ENCODE results near the gene ATP1B2.
"Not testable (repeated sequence)": the region's sequence is repeated elsewhere in the genome, so short reads cannot be mapped to it uniquely, and the experiment has no call there.

ATP1B2 gene

DNA sequence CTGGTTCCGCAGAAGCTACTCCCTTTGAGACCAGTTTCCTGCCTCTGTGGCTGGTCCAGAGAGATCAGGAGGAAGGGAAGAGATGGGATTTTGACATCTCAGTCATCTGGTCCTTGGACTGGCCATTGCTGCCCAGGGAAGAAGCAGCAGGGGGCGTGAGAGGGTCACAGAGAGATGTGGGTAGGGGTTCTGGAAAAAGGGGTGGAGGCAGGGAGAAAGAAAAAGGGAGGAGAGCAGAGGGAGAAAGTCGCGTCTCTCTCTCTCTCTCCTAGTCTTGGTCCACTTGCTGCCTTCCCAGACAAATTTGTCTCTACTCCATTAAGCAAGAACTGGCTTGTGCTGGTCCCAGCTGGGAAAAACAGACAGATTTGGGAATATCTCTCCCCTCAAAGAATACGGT lies 16.3 kb upstream of the ATP1B2 start:
- DNase-seq (ENCODE audit: low read depth) = no peak

GRCh38 chr17:7636163-7636562 lies 14.6 kb upstream of the ATP1B2 start:
- DNase-seq (ENCODE audit: low read depth) = no peak

DNA sequence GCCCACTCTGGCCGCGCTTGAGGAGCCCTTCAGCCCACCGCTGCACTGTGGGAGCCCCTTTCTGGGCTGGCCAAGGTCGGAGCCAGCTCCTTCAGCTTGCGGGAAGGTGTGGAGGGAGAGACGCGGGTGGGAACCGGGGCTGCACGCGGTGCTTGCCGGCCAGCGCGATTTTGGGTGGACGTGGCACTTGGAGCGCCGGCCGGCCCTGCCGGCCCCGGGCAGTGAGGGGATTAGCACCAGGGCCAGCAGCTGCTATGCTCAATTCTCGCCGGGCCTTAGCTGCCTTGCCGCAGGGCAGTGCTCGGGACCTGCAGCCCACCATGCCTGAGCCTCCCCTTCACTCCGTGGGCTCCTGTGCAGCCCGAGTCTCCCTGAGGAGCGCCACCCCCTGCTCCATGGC lies 9.9 kb upstream of the ATP1B2 start:
- no peak for DNase-seq (ENCODE audit: low read depth)

GRCh38 chr17:7641635-7642034 lies 9.1 kb upstream of the ATP1B2 start:
- DNase-seq (ENCODE audit: low read depth) = not testable (repeated sequence)

DNA sequence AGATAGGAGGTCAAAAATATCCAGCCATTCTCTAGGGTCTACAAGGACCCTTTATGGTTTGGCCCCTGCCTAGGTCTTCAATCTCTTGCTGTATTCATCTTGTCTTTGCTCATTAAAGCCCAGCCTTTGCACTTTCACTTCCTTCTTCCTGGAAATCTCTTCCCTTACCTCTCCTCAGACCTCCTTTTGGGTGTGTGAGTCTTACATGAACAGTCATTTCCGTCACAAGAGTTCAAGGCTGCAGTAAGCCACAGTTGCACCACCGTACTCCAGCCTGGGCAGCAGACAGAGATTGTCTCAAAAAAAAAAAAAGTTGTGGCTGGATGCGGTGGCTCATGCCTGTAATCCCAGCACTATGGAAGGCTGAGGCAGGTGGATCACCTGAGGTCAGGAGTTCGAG lies 6.0 kb upstream of the ATP1B2 start:
- DNase-seq (ENCODE audit: low read depth) = no peak

GRCh38 chr17:7646457-7646856 lies 4.3 kb upstream of the ATP1B2 start:
- no peak for DNase-seq (ENCODE audit: low read depth)

DNA sequence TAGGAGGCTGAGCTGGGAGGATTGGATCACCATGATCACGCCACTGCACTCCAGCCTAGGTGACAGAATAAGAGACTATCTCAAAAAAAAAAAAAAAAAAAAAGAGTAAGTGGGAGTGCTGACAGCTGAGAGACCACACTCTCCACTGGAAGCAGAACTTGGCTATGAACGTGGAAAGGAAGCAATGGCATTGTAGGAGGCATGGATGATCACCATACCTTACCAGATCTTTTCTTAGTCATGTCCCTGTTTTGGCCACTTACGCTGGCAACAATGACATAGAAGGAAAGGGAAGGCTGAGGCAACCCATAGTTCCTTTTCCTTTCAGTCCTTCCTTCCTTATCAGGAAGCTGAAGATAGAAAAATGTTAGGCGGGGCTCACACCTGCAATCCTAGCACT lies 3.7 kb upstream of the ATP1B2 start:
- DNase-seq (ENCODE audit: low read depth) = no peak

DNA sequence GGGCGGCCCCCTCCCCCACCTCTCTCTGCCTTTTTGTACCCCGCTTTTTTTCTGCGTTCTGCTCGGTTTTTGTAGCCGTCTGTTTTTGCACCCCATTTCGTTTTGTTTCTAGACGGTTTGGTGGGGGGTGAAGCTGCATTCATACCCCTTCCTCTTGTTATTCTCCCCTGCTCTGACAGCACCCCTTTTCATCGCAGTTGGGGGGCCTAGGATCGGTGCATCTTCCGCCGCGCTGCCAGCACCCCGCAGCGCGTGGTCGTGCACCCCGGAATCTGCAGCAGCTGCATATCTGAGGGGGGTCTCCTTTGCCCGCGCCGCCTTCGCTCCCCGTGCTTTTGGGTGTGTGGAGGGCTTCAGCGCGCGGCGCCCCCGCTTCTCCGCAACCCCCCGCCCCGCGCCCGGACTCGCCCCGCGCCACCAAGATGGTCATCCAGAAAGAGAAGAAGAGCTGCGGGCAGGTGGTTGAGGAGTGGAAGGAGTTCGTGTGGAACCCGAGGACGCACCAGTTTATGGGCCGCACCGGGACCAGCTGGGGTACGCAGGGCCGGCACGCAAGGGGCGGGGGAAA lies 455 bp downstream of the ATP1B2 start:
- DNase-seq (ENCODE audit: low read depth) = no peak

DNA sequence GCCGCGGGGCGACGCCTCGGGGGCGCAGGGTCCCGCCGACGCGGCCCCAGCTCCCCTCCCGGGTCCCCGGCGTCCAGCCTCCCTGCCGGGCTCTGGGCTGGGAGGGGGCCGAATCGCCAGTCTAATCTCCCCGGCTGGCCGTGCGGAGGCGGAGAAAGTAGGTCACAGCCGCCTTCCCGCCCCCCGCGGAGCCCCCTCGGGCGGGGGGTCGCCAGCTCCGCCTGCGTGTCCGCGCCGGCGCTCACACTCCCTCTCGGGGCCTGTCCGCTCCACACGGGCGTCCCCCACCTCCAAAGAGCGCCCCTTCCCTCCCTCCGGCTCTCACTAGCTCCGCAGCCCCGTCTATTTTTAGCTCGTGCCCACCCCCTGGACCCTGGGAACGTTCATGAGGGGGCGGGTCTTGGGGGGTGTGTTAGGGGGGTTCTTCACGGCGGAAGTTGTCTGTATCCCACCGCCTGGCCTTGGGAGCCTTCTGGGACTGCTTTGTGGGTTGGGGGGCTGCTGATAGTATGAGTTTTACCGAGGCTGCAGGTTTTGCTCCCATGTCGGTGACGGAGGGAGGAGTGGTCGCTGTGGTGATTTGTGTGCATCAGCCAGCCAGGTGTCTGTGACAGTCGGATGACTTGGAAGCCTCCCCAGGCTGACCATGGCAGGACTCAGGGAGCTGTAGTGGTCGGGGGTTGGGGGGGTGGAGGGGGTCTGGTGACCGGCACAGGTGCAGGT lies 1.1 kb downstream of the ATP1B2 start:
- no peak for DNase-seq (ENCODE audit: low read depth)

DNA sequence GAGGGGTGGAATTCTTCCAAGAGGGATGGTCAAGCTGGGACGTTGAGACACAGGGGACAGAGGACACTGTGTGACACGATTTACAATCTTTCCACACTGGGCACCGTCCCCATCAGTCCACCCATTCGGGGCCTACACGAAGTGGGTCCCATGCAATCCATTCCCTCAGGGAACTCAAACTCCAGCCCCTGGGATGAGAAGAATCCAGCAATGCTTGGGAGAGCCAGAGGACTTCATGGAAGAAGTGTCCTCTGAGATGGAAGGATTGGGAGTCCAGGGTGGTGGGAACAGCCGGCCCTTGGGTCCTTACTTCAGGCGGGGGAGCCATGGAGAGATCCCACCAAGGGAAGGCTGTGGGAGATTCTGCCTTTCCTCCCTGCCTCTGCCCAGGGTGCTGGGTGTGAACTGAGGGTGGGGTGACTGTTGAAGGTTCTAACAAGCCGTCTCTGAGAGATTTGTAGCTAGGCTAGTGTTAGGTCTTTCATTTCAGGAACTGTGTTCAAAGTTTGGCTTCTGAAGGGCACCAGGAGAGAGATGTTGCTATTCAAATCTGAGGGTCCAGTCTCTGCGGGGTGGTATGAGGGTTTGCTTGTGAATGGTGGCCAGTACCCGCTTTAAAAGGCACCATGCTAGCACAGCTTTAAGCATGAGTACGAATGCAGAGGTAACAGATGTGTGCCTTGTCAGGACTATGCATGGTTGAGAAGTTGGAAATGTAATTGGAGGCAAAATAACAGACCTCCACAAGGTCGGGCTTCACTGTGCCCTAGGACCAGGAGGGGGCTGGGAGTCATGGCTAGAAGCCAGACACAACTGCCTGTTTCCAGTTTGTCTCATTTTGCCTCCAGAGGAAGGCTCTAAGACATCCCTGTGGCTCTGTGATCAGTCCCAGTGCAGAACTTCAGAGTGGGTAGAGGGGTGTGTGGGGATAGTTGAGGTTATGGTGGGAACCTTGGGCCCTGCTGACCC lies 1.9 kb downstream of the ATP1B2 start:
- no peak for DNase-seq (ENCODE audit: low read depth)

DNA sequence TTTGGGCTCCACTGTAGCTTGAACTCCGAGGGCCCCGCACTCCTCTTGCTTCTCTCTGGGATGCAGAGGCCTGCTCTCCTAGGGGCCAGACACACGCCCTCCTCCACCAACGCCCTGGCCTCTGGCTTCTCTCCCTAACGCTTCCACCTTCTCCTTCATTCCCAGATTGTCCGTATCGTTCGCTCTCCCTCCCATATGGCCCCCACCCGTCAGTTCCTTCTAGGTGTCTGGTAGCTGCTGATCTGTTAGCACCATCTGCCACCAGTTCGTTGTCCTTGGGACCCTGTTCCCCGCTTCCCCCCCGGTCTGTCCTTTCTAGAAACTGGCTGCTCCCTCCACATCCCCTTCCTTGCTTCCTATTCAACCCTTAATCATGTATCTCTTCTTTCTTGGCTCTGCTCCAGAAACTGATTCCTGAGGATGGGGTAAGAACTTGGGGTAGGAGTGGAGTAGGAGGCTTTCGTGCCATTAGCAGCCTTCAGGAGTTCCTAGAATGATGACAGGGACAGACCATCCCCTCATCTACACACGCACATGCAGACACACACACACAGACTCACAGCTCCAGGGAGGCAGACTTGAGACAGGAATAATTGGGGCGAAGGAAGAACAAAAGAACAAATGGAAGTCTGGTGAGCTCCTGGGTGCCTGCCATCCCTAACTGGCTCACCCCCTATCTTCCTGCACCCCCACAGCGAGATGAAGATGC lies 4.3 kb downstream of the ATP1B2 start:
- DNase-seq (ENCODE audit: low read depth) = peak; percentile 17

DNA sequence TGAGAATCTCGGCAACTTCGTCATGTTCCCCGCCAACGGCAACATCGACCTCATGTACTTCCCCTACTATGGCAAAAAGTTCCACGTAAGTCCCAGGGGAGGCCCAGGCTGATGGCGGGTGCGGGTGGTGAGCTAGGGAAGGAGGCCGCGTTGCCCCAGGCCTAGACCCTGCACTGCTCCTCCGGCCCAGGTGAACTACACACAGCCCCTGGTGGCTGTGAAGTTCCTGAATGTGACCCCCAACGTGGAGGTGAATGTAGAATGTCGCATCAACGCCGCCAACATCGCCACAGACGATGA lies 4.8 kb downstream of the ATP1B2 start:
- DNase-seq (ENCODE audit: low read depth) = no peak

DNA sequence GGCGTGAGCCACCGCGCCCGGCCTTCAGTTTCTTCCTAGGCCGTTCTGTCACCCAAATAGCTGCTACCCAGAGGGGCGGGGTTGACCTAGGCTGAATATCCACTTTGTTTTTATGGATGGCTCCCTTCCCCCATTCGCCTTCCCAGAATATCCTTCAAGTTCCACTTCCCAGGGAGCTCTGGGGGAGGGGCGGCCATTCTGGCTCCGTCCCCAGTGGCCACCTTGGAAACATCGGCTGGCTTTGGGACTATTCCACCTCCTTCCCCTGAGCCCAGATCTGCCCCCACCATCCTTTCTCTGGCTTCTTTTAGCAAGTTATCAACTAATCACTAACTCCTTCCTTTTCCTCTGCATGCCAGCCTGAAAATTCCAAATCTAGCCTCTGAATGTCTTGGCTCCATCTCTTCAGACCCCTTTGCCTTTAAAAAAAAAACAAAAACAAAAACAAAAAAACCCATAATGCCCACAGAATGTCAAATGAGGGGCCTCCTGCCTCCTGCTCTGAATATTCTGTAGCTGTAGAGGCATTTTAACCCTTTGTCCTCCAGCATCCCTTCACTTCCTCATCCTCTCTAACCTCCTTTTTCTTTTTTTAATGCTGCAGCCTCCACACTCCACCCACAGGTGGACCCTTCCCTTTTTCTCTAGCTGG lies 6.4 kb downstream of the ATP1B2 start:
- no peak for DNase-seq (ENCODE audit: low read depth)

- no peak for DNase-seq (ENCODE audit: low read depth)
Observed at GRCh38 chr17:7667656-7668406, 17.1 kb downstream of the ATP1B2 start.

DNA sequence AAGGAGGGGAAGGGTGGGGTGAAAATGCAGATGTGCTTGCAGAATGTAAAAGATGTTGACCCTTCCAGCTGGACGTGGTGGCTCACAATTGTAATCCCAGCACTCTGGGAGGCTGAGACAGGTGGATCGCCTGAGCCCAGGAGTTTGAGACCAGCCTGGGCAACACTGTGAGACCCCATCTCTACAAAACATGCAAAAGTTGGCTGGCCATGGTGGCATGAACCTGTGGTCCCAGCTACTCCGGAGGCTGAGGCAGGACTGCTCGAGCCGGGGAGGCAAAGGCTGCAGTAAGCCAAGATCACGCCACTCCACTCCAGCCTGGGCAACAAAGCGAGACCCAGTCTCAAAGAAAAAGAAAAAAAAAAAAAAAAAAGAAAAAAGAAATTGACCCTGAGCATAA lies 17.8 kb downstream of the ATP1B2 start:
- no peak for DNase-seq (ENCODE audit: low read depth)

- DNase-seq (ENCODE audit: low read depth) = no peak
Observed at GRCh38 chr17:7673239-7673638, 22.5 kb downstream of the ATP1B2 start.

DNA sequence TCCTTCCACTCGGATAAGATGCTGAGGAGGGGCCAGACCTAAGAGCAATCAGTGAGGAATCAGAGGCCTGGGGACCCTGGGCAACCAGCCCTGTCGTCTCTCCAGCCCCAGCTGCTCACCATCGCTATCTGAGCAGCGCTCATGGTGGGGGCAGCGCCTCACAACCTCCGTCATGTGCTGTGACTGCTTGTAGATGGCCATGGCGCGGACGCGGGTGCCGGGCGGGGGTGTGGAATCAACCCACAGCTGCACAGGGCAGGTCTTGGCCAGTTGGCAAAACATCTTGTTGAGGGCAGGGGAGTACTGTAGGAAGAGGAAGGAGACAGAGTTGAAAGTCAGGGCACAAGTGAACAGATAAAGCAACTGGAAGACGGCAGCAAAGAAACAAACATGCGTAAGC lies 24.2 kb downstream of the ATP1B2 start:
- DNase-seq (ENCODE audit: low read depth) = no peak

GRCh38 chr17:7676533-7676932 lies 25.8 kb downstream of the ATP1B2 start:
- DNase-seq (ENCODE audit: low read depth) = peak; percentile 17

- no peak for DNase-seq (ENCODE audit: low read depth)
Observed at GRCh38 chr17:7677388-7678067, 26.8 kb downstream of the ATP1B2 start.

GRCh38 chr17:7684851-7685532 lies 34.3 kb downstream of the ATP1B2 start:
- DNase-seq (ENCODE audit: low read depth) = no peak

All from iris pigment epithelial cell (primary cell).